GM18907 (cell line): Measurements from ENCODE around the gene DCLRE1C.
"Not testable (repeated sequence)": the region's sequence is repeated elsewhere in the genome, so short reads cannot be mapped to it uniquely, and the experiment has no call there.

Source experiments
- ATAC-seq: cut with Tn5 transposase; IDR thresholded peaks from one replicate; pipeline ENCODE4 v1.9.1; 2021; ENCODE audit warnings: mild to moderate bottlenecking, moderate library complexity; ENCODE audit not compliant: unreplicated experiment

Gene DCLRE1C

DNA sequence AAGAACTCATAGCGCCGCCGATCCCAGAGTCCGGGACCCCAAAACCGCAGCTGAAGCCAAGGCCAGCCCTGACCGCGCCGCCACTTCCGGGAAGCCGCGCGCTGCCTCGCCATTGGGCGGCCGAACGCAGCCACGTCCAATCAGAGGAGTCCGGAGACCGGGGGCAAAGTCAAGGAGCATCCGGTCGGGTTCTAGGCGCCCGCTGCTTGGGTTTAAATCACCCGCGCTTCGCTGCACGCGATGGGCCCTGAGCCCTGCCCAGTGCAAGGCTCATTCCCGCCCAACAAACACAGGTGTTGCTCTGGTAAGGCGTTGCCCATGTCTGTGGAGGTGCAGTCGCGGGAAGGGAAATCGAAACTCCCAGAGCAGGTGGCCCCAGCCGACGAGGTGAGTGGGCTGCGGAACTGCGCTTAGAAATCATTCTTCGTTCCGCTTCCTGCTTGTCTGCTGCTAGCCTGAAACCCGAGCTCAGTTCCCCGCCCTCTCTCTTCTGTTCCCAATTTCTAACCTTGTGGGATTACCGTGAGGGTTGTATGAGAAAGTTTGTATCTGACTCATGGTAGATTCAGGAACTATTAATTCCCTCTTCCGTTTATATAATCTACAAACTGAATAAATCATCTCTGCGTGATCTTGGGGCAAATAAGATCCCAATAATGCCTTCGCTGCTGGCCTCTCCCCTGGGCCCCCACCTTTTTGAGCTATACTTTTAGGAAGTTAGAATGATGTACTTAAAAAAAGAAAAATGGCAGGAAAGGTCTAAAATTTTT is at the start of gene DCLRE1C:
Gene DCLRE1C, minus strand, starts transcription at position 96 of the 770 bp plus-strand sequence. Its CDS starts 86 bp downstream, at position 10.
- peak; percentile 85 for ATAC-seq

- no peak for ATAC-seq
These were observed 42.2 kb upstream of the DCLRE1C start for GRCh38 chr10:14995964-14996565.

GRCh38 chr10:14993500-14994455 is 39.9 kb upstream of the DCLRE1C start:
- ATAC-seq = not testable (repeated sequence)

DNA sequence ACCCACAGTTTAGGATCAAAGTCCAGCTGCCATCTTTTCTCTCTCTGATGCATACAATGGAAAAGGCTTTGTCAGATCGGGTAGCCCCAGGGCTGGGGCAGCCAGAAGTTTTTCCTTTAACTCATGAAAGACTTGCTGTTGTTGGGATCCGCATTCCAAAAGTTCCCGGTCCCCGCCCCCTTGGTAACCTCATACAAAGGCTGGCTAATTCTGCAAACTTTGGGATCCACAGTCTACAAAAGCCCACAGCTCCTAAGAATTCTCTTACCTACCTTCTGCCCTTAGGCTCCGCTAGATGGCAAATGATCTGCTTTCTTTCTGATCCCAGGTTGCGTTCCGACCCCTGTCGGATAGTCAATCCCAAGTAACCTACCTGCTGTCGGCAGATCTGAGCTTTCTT is 38.4 kb upstream of the DCLRE1C start:
- ATAC-seq = not testable (repeated sequence)

DNA sequence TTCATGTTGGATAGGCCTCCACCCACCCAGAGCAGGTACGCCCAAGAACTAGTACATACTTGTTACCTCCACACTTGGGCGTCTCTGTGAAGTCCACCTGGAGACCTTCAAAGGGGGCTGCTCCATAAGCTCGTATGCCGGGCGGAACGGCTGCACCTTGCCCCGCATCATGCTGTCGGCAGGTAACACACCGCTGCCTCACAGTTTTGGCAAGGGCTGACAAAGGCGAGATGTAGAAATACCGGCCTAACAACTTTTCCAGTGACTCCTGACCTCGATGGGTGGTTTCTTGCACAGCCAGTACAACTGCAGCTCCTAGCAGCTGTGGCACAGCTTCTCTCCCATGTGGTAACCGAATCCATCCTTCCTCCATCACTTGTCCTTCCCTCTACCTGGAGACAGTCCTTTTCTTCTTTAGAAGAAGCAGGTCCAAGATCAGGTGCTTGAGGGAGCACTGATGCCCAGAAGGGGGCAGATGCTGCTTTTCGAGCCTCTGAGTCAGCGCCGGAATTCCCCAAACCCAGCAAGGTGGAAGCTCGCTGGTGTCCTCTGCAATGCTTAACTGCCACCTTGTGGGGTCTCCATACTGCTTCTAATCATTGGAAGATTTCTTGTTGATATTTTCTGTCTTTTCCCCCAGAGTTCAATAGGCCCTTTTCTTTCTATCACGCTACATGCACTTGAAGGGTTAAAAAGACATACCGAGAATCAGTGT is 37.3 kb upstream of the DCLRE1C start:
- ATAC-seq = not testable (repeated sequence)

DNA sequence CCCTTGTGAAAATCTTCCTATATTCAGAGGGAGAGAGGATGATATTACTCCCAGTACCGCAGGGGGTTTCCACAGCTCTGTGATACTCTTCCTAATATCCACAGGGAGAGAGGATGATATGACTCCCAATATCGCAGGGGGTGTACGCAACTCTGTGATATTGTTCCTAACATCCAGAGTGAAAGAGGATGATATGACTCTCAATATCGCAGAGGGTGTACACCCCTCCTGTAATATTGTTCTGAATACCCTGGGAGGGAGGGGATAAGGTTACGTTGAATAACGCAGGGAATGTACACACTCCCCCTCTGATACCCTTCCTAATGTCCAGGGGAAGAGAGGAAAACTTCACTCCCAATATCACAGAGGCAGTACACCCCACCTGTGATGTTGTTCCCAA is 35.7 kb upstream of the DCLRE1C start:
- ATAC-seq = not testable (repeated sequence)

- ATAC-seq = no peak
These were observed 28.8 kb upstream of the DCLRE1C start for GRCh38 chr10:14982744-14983143.

- ATAC-seq = no peak
These were observed 21.9 kb upstream of the DCLRE1C start for GRCh38 chr10:14975672-14976273.

- ATAC-seq = not testable (repeated sequence)
These were observed 20.5 kb upstream of the DCLRE1C start for GRCh38 chr10:14974153-14974998.

DNA sequence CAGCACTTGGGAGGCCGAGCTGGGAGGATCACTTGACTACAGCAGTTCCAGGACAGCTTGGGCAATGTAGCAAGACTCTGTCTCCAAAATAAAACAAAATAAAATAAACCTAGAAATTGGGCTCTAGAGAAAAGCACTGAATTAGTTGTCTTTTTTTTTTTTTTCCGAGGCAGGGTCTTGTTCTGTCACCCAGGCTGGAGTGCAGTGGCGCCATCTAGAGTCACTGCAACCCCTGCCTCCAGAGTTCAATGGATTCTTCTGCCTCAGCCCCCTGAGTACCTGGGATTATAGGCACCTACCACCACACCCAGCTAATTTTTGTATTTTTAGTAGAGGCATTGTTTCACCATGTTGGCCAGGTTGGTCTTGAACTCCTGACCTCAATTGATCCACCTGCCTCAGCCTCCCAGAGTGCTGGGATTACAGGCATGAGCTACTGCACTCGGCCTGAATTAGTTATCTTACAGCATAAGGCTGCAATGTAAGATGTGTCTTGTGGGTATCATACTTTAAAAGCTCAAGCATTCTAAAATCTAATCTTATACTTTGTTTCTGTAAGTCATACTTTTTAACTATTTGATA is 18.1 kb upstream of the DCLRE1C start:
- ATAC-seq = no peak

- ATAC-seq = no peak
These were observed 14.0 kb upstream of the DCLRE1C start for GRCh38 chr10:14967897-14968296.

GRCh38 chr10:14959221-14960057 is 5.5 kb upstream of the DCLRE1C start, which contains the start of gene MEIG1:
TSS of gene MEIG1 (plus strand) at chr10:14959388. CDS start at chr10:14966469, 7,081 bp downstream.
- peak; percentile 81 for ATAC-seq

DNA sequence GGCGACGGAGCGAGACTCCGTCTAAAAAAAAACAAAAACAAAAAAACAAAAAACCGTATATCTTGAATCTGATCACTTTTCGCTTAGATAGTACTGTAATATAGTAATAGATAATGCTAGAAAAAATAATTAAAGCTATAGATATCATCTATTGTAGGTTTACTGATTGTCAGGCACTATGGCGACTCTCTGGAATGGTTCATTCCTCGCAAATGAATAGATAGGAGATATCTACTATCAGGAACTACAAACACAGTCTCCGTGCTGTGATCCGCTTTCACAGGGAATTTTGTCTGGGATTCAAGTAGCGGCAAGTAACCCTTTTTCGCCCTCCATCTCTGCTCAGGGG is 5.0 kb upstream of the DCLRE1C start:
- no peak for ATAC-seq

GRCh38 chr10:14954934-14955333 is 1.0 kb upstream of the DCLRE1C start:
- no peak for ATAC-seq

GRCh38 chr10:14953424-14954000 is 384 bp downstream of the DCLRE1C start:
- peak; percentile 45 for ATAC-seq

DNA sequence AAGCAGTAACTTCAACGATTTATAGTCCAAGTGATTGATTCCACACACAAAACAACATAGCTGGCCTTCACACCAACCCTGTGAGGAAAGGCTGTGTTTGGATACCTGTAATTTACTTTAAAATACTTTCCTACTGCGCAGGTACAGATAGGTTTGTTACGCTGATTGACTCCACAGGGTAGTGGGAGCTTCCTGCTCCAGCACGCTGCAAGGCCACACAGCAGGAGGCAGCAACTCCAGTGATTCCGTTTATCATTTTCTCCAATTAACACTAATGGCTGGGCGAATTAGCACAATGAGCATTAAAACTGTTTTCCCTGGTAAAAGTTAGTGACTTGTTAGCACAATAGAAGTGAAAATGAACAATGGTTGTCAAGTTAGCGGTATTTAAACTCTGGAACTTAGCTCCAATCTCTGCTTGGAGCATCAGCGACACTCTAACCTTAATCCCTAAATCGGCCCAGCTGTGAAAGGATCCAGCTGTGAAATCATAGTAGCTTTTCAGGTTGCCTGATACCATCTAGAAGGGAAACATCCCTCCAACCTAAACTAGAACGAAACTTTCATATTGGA is 959 bp downstream of the DCLRE1C start:
- ATAC-seq = no peak

- no peak for ATAC-seq
These were observed 4.6 kb downstream of the DCLRE1C start for GRCh38 chr10:14949291-14949690.
